Esophagus (tissue), 2 donors: ENCODE results near the gene GUCY1A2. TPM values are rescaled to one million over a fixed set of nuclear protein-coding genes. Genes with fewer than 3 reads are reported as not detected.
"Not testable (repeated sequence)": the region's sequence is repeated elsewhere in the genome, so short reads cannot be mapped to it uniquely, and the experiment has no call there.

Experiments
- H3K27ac ChIP-seq, 2 donors: one replicate each; pipeline ENCODE4 v1.5.1; 2013; ENCODE audit warnings: low read depth in 2 of 2, mild to moderate bottlenecking in 2 of 2, inconsistent platforms in 1 of 2, low read length in 1 of 2, moderate library complexity in 1 of 2
- H3K27me3 ChIP-seq, 2 donors: one replicate each; pipeline ENCODE4 v1.6.1; 2013; ENCODE audit warnings: low read length in 2 of 2, control low read depth in 1 of 2, mild to moderate bottlenecking in 1 of 2; ENCODE audit not compliant: insufficient read depth in 2 of 2, control insufficient read depth in 1 of 2
- H3K36me3 ChIP-seq, 2 donors: one replicate each; pipeline ENCODE4 v1.6.1; 2013; ENCODE audit warnings: low read length in 1 of 2; ENCODE audit not compliant: control insufficient read depth in 2 of 2, insufficient read depth in 2 of 2
- H3K4me1 ChIP-seq, 2 donors: one replicate each; pipeline ENCODE4 v1.6.1; 2013; ENCODE audit warnings: low read length in 1 of 2; ENCODE audit not compliant: control insufficient read depth in 2 of 2, insufficient read depth in 2 of 2
- H3K4me3 ChIP-seq, 2 donors: one replicate each; pipeline ENCODE4 v1.5.1; 2013; ENCODE audit warnings: low read length in 2 of 2, mild to moderate bottlenecking in 2 of 2, low read depth in 1 of 2, moderate library complexity in 1 of 2
- H3K9me3 ChIP-seq, 2 donors: one replicate each; pipeline ENCODE4 v1.6.1; 2013; ENCODE audit warnings: mild to moderate bottlenecking in 2 of 2, low read depth in 1 of 2, low read length in 1 of 2, moderate library complexity in 1 of 2; ENCODE audit not compliant: control insufficient read depth in 2 of 2, insufficient read depth in 1 of 2
- WGBS, 2 donors: extraction: QIAGEN DNeasy Blood & Tissue Kit; methylation state at CpG; one replicate each; pipeline ENCODE4 v1.1.7; 2013; 5-methylcytosine and 5-hydroxymethylcytosine counted together
- polyA plus RNA-seq, 2 donors: library from polyadenylated mRNA; stranded (reverse); fragments of 200-250 nt; gene quantifications; one replicate each; pipeline ENCODE4 v1.2.3, GENCODE V29; 2013
- donor health status: healthy with polysubstance abuse.
- donor health status: Bipolar disorder and iron deficiency.

The GUCY1A2 gene
- polyA plus RNA-seq, 2 donors, result 0.04 to 0.07 TPM

- Histone ChIP-seq H3K27ac (no peak overlapping the region), H3K36me3 (no peaks in the 10 kb centered on the region), H3K9me3 (no peaks in the 10 kb centered on the region), H3K27me3 (no peaks in the 10 kb centered on the region), H3K4me3 (no peak overlapping the region), H3K4me1 (no peaks in the 10 kb centered on the region)
- WGBS, 2 donors, result 84 to 86% methylated on average over 2 of the region's 2 CpGs
These were observed 100.3 kb downstream of the GUCY1A2 start for GRCh38 chr11:106917973-106918372.

- H3K27me3 ChIP-seq, result no peaks in the 10 kb centered on the region
- H3K27ac ChIP-seq, result no peak overlapping the region
- H3K36me3 ChIP-seq, result no peaks in the 10 kb centered on the region
- no peak overlapping the region for H3K4me3 ChIP-seq
- WGBS, 2 donors, result 49 to 67% methylated on average over 1 of the region's 1 CpG
- no peaks in the 10 kb centered on the region for H3K9me3 ChIP-seq
- no peaks in the 10 kb centered on the region for H3K4me1 ChIP-seq
These were observed 103.9 kb downstream of the GUCY1A2 start for GRCh38 chr11:106914409-106914808.

GRCh38 chr11:106913141-106913540 lies 105.1 kb downstream of the GUCY1A2 start:
- no peak overlapping the region for H3K4me3 ChIP-seq
- no peaks in the 10 kb centered on the region for H3K27me3 ChIP-seq
- no peaks in the 10 kb centered on the region for H3K9me3 ChIP-seq
- 65 to 79% methylated on average over 2 of the region's 2 CpGs for WGBS, 2 donors
- no peaks in the 10 kb centered on the region for H3K36me3 ChIP-seq
- no peak overlapping the region for H3K27ac ChIP-seq
- no peaks in the 10 kb centered on the region for H3K4me1 ChIP-seq

- Histone ChIP-seq H3K4me3 (no peak overlapping the region), H3K36me3 (no peaks in the 10 kb centered on the region), H3K27ac (no peak overlapping the region), H3K4me1 (no peaks in the 10 kb centered on the region), H3K27me3 (no peaks in the 10 kb centered on the region), H3K9me3 (no peaks in the 10 kb centered on the region)
- WGBS, 2 donors, result 36 to 62% methylated on average over 2 of the region's 2 CpGs
These were observed 113.5 kb downstream of the GUCY1A2 start for GRCh38 chr11:106904826-106905225.

- H3K27me3 ChIP-seq, result no peaks in the 10 kb centered on the region
- H3K27ac ChIP-seq, result no peak overlapping the region
- whole genome bisulfite sequencing, 2 donors, result 95 to 96% methylated on average over 1 of the region's 1 CpG
- no peaks in the 10 kb centered on the region for H3K4me1 ChIP-seq
- no peaks in the 10 kb centered on the region for H3K9me3 ChIP-seq
- no peaks in the 10 kb centered on the region for H3K36me3 ChIP-seq
- no peak overlapping the region for H3K4me3 ChIP-seq
These were observed 128.6 kb downstream of the GUCY1A2 start for GRCh38 chr11:106889718-106890117.

- 75 to 79% methylated on average over 5 of the region's 5 CpGs for WGBS, 2 donors
- no peaks in the 10 kb centered on the region for H3K4me1 ChIP-seq
- no peaks in the 10 kb centered on the region for H3K9me3 ChIP-seq
- no peak overlapping the region for H3K4me3 ChIP-seq
- H3K27ac ChIP-seq, result no peak overlapping the region
- no peaks in the 10 kb centered on the region for H3K36me3 ChIP-seq
- H3K27me3 ChIP-seq, result no peaks in the 10 kb centered on the region
These were observed 129.9 kb downstream of the GUCY1A2 start for GRCh38 chr11:106888386-106888785.

GRCh38 chr11:106883693-106884092 lies 134.6 kb downstream of the GUCY1A2 start:
- H3K36me3 ChIP-seq, H3K4me3 ChIP-seq, H3K4me1 ChIP-seq, H3K27me3 ChIP-seq, H3K27ac ChIP-seq, H3K9me3 ChIP-seq: not testable (repeated sequence)
- WGBS, 2 donors, result 77 to 91% methylated on average over 5 of the region's 5 CpGs

- Histone ChIP-seq H3K4me3 (no peak overlapping the region), H3K27ac (no peak overlapping the region), H3K9me3 (no peaks in the 10 kb centered on the region), H3K27me3 (no peaks in the 10 kb centered on the region), H3K4me1 (no peaks in the 10 kb centered on the region), H3K36me3 (no peaks in the 10 kb centered on the region)
- 74 to 78% methylated on average over 7 of the region's 7 CpGs for WGBS, 2 donors
These were observed 138.3 kb downstream of the GUCY1A2 start for GRCh38 chr11:106879832-106880546.

- H3K36me3 ChIP-seq, result no peaks in the 10 kb centered on the region
- 79 to 87% methylated on average over 3 of the region's 3 CpGs for WGBS, 2 donors
- no peaks in the 10 kb centered on the region for H3K27me3 ChIP-seq
- H3K27ac ChIP-seq, result no peak overlapping the region
- no peak overlapping the region for H3K4me3 ChIP-seq
- no peaks in the 10 kb centered on the region for H3K4me1 ChIP-seq
- H3K9me3 ChIP-seq, result no peaks in the 10 kb centered on the region
These were observed 139.2 kb downstream of the GUCY1A2 start for GRCh38 chr11:106879029-106879428.

- Histone ChIP-seq H3K36me3 (no peaks in the 10 kb centered on the region), H3K4me1 (no peaks in the 10 kb centered on the region)
These were observed 143.3 kb downstream of the GUCY1A2 start for GRCh38 chr11:106875013-106875412.

More at GRCh38 chr11:106875013-106875412, 143.3 kb downstream of the GUCY1A2 start:
- no peaks in the 10 kb centered on the region for H3K9me3 ChIP-seq
- H3K27ac ChIP-seq, result no peak overlapping the region
- H3K4me3 ChIP-seq, result no peak overlapping the region
- no peaks in the 10 kb centered on the region for H3K27me3 ChIP-seq
